Pancreas (tissue), 10 donors: ENCODE data around the gene KPTN. TPM values are rescaled to one million over a fixed set of nuclear protein-coding genes. Genes with fewer than 3 reads are reported as not detected.
A peak's percentile ranks its signal among the peaks of the same experiment; 100 is the strongest.

Experiments
- ATAC-seq, 4 donors: fragments of 200-7000 bp; cut with Tn5 transposase; one replicate each; pipeline versions ENCODE4 v1.8.0 to v1.9.1; 2020; ENCODE audit warnings: mild to moderate bottlenecking in 4 of 4, moderate library complexity in 4 of 4
- DNase-seq, 6 donors: peaks; one replicate each; pipeline ENCODE4 v3.0.0-alpha.2; 2020
- FAIRE-seq: peaks from 2 replicates; lab custom pipeline; 2012; peaks lifted over from hg19 to GRCh38; lab: Jason Lieb, UNC
- H3K27ac ChIP-seq, 4 donors: fragments of 200-600 bp; sonication (generic); 1 replicate in 3 of 4; 2 replicates in 1 of 4; pipeline versions ENCODE4 v1.5.0 to v1.8.0; 2020
- H3K27me3 ChIP-seq, 4 donors: fragments of 200-600 bp; one replicate each; pipeline ENCODE4 v1.8.0; 2021
- H3K36me3 ChIP-seq, 3 donors: fragments of 200-600 bp; sonication (generic) in 1 of 3; one replicate each; pipeline versions ENCODE4 v1.5.0 to v1.8.0; 2020 to 2021
- H3K4me1 ChIP-seq, 3 donors: fragments of 200-600 bp; one replicate each; pipeline ENCODE4 v1.8.0; 2021
- H3K4me3 ChIP-seq, 4 donors: fragments of 200-600 bp; sonication (generic) in 2 of 4; one replicate each; pipeline versions ENCODE4 v1.5.0 to v1.8.0; 2020 to 2021
- H3K9me3 ChIP-seq, 4 donors: fragments of 200-600 bp; one replicate each; pipeline ENCODE4 v1.8.0; 2021
- WGBS, 2 donors: extraction: QIAGEN DNeasy Blood & Tissue Kit; methylation state at CpG; one replicate each; pipeline ENCODE4 v1.1.7; 2013; 5-methylcytosine and 5-hydroxymethylcytosine counted together
- intact Hi-C, 3 donors: fragments of 100-400 bp; cut with DNase I; formaldehyde crosslinking; loops; one replicate each; pipeline versions ENCODE4 v1.11.1 to v1.14.2; 2022
- polyA plus RNA-seq, 2 donors: library from polyadenylated mRNA; stranded (reverse); fragments of 200-250 nt; gene quantifications; one replicate each; pipeline ENCODE4 v1.2.3, GENCODE V29; 2013
- total RNA-seq, 6 donors: library from RNA; stranded (reverse); fragmentation: NEBNext Ultra II Directional in 4 of 6; extraction: Animal tissue kit (Norgen Biotek cat#: 25700) in 4 of 6; gene quantifications; one replicate each; pipeline versions ENCODE4 v1.2.1 to v1.2.4, GENCODE V29; 2021 to 2023
- TF ChIP-seq, protein P1 (sequence below), 4 donors: fragments of 200-600 bp; sonication (generic) in 3 of 4; IDR thresholded peaks; one replicate each; pipeline versions ENCODE4 v1.5.0 to v1.8.0; 2021; ENCODE audit warnings: antibody characterized with exemption in 4 of 4
- donor health status: healthy with polysubstance abuse.
- donor health status: DM: no; HTN: no; CAD: no; lungs with moderate emphysema.
- donor health status: DM: no; HTN: no; CAD: no.
- donor health status: control.
- donor health status: control.
- donor health status: Bipolar disorder and iron deficiency.
- donor health status: DM: yes; HTN: yes; CAD: no.
- donor health status: DM: no; HTN: no; CAD: no.
- donor health status: DM: no; HTN: no; CAD: no.
- donor health status: DM: yes; HTN: yes; CAD: no.

KPTN gene
- total and polyA plus RNA-seq, 8 donors, result 3.0 to 53.3 (median 6.0) TPM

DNA sequence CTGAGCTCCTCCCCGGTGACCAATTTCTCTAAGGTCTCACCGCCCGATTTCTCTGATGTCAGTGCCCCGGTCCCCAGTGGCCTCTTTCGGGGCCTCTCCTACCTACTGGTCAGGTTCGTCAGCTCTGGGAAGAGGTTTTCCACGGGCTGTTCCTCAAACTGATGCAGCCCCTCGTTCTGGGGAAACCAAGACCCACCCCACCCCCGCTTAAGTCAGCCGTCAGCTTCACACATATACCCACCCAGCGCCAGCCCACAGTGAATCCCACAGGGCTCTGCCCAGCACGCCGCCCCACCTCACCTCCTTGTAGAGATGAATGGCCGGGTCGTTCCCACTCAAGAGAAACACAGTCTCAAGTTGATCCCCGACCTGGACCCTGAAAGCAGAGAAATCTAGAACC lies 3.4 kb downstream of the KPTN start:
- whole genome bisulfite sequencing, 2 donors, result 75 to 82% methylated on average over 16 of the region's 16 CpGs
- TF ChIP-seq, protein P1, sequence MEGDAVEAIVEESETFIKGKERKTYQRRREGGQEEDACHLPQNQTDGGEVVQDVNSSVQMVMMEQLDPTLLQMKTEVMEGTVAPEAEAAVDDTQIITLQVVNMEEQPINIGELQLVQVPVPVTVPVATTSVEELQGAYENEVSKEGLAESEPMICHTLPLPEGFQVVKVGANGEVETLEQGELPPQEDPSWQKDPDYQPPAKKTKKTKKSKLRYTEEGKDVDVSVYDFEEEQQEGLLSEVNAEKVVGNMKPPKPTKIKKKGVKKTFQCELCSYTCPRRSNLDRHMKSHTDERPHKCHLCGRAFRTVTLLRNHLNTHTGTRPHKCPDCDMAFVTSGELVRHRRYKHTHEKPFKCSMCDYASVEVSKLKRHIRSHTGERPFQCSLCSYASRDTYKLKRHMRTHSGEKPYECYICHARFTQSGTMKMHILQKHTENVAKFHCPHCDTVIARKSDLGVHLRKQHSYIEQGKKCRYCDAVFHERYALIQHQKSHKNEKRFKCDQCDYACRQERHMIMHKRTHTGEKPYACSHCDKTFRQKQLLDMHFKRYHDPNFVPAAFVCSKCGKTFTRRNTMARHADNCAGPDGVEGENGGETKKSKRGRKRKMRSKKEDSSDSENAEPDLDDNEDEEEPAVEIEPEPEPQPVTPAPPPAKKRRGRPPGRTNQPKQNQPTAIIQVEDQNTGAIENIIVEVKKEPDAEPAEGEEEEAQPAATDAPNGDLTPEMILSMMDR (IDR thresholded peaks at IDR 0.05), result no peak
- FAIRE-seq (no peak), DNase-seq (peak in 1 of 6 donors; percentile 39), ATAC-seq (no peak)
- Histone ChIP-seq H3K9me3 (no peaks in the 10 kb centered on the region), H3K27me3 (no peaks in the 10 kb centered on the region), H3K36me3 (no peaks in the 10 kb centered on the region), H3K4me3 (no peak overlapping the region), H3K27ac (no peak overlapping the region), H3K4me1 (no peaks in the 10 kb centered on the region)
- intact Hi-C loops, result no loop called here

DNA sequence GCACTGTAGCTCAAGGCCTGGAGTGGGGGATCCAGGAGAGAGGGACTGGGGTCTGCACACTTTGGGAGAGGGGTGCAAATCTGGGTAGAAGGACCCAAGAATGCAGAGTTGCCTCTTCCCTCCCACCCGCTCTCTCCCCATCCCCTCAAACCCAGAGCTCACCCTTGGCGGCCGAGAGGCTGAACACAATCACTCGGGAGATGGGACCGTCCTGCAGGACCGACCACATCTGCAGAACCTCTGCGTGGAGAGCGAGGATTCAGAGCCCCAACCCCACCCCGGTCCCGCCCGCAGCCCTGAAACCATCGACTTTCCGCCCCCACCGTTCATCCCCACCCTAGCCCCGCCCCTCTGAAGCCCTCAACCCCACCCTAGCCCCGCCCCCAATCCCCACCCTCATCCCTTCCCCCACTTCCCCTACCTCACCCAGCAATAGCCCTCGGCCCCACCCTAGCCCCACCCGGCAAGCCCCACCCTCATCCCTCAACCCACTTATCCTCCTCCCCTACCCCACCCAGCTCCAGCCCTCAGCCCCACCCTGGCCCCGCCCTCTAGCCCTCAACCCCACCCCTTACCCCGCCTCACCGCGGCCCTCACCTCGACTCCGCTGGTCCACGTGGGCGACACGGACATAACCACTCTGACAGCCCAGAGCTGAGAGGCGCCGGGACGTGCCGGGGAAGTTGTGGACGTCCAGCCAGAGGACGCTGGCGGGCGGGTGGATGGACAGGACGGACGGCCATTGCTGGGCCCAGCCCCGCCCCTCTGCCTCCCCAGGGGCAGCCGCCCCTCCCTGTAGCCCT lies 4.1 kb downstream of the KPTN start:
- WGBS, 2 donors, result 17% methylated on average over 28 to 39 of the region's 39 CpGs
- H3K4me1 ChIP-seq, result no peaks in the 10 kb centered on the region
- no peaks in the 10 kb centered on the region for H3K9me3 ChIP-seq
- FAIRE-seq (no peak), DNase-seq (peak in 2 of 6 donors; percentile 14 to 81), ATAC-seq (no peak)
- intact Hi-C loops, result no loop called here
- no peak overlapping the region for H3K27ac ChIP-seq
- TF ChIP-seq, protein P1 (IDR thresholded peaks at IDR 0.05), result no peak
- H3K36me3 ChIP-seq, result no peaks in the 10 kb centered on the region
- H3K4me3 ChIP-seq, result no peak overlapping the region
- H3K27me3 ChIP-seq, result no peaks in the 10 kb centered on the region

- DNase-seq (peak in 1 of 6 donors; percentile 57), ATAC-seq (no peak), FAIRE-seq (no peak)
- H3K27me3 ChIP-seq, result no peaks in the 10 kb centered on the region
- H3K27ac ChIP-seq, result no peak overlapping the region
- intact Hi-C loops, result no loop called here
- no peaks in the 10 kb centered on the region for H3K36me3 ChIP-seq
- TF ChIP-seq, protein P1 (IDR thresholded peaks at IDR 0.05), result no peak
- no peak overlapping the region for H3K4me3 ChIP-seq
- 73 to 76% methylated on average over 17 of the region's 17 CpGs for WGBS, 2 donors
- no peaks in the 10 kb centered on the region for H3K9me3 ChIP-seq
- peaks cover 0 to 4% (median 0%) of the 10 kb centered on the region in 3 donors for H3K4me1 ChIP-seq
These were observed 7.5 kb downstream of the KPTN start for GRCh38 chr19:47476438-47476972.

DNA sequence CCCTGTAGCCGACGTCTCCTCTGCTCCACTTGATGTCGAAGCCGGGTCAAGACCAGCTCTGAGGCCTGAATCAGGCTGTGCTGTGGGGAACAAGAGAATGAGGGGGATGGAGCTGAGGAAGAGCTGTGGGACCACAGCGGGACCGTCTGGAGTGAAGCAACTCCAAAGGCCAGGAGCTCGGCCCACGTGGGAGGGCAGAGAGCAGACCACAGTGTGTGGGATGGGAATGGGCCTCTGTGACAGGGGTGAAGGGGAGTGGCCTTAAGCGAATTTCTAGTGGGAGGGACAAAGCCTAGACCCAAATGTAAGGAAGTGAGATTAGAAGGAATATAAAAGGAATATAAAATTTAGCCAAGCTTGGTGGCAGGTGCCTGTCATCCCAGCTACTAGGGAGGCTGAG lies 8.6 kb downstream of the KPTN start:
- DNase-seq, result no peak
- H3K4me3 ChIP-seq, result no peak overlapping the region
- whole genome bisulfite sequencing, 2 donors, result 77 to 83% methylated on average over 9 of the region's 9 CpGs
- no peaks in the 10 kb centered on the region for H3K27me3 ChIP-seq
- ATAC-seq, result no peak
- intact Hi-C loops, result no loop called here
- H3K4me1 ChIP-seq, result peaks cover 0 to 4% (median 0%) of the 10 kb centered on the region in 3 donors
- no peak for FAIRE-seq
- no peak overlapping the region for H3K27ac ChIP-seq
- H3K36me3 ChIP-seq, result no peaks in the 10 kb centered on the region
- TF ChIP-seq, protein P1 (IDR thresholded peaks at IDR 0.05), result no peak
- no peaks in the 10 kb centered on the region for H3K9me3 ChIP-seq

GRCh38 chr19:47473336-47473735 lies 10.7 kb downstream of the KPTN start:
- H3K27ac ChIP-seq, result no peak overlapping the region
- no peaks in the 10 kb centered on the region for H3K9me3 ChIP-seq
- H3K36me3 ChIP-seq, result no peaks in the 10 kb centered on the region
- H3K4me1 ChIP-seq, result peaks cover 0 to 4% (median 0%) of the 10 kb centered on the region in 3 donors
- DNase-seq, result no peak
- TF ChIP-seq, protein P1 (IDR thresholded peaks at IDR 0.05), result no peak
- intact Hi-C loops, result no loop called here
- no peaks in the 10 kb centered on the region for H3K27me3 ChIP-seq
- 73 to 77% methylated on average over 10 of the region's 10 CpGs for WGBS, 2 donors
- no peak for FAIRE-seq
- no peak overlapping the region for H3K4me3 ChIP-seq
- ATAC-seq, result no peak
